Measurements from ENCODE around the gene MSANTD1.
"Not testable (repeated sequence)": the region's sequence is repeated elsewhere in the genome, so short reads cannot be mapped to it uniquely, and the experiment has no call there.

Gene MSANTD1

DNA sequence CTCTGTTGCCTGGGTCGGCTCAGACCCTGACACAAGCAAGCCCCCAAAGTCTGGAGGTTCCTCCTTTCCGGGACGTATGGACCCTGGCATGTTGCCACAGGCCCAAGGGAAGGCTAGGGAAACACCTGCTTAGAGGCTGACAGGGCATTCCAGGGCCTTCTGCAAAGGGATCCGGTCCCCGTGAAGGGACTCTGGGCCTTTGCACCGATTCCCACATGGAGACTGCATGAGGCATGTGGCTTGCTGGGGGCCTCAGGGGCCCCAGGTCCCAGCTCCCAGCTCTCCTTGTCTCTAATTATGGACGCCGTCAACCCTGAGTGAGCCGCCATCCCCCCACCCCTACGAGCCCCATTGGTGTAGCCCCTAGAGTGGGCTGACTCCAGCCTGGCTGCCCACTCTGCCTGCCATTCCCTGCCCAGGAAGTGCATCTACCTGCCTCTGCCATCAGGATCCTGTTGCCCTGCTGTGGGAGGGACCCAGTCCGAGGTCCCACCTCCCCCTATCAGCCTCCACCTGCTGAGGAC lies 39.7 kb downstream of the MSANTD1 start:
- DNase-seq (ENCODE audit: low read depth in 2 of 2), result no peak

DNA sequence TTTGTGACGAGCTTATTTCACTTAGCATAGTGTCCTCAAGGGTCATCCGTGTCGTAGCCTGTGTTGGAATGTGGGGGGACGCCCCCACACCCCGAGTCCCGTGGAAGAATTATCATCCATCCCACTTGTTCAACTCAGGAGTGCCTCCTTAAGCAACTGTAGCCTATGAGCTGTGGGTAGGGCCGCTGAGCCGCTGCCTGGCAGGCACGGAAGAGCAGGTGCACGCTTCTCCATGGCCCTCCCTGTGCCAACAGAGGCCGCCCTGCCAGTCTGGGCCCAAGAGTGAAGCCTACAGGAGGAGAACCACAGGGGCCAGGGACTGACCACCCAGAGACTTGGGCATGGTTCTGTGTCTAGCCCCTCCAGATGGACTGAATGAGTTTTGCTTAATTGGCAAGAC lies 41.5 kb downstream of the MSANTD1 start:
- no peak for DNase-seq (ENCODE audit: low read depth in 2 of 2)

DNA sequence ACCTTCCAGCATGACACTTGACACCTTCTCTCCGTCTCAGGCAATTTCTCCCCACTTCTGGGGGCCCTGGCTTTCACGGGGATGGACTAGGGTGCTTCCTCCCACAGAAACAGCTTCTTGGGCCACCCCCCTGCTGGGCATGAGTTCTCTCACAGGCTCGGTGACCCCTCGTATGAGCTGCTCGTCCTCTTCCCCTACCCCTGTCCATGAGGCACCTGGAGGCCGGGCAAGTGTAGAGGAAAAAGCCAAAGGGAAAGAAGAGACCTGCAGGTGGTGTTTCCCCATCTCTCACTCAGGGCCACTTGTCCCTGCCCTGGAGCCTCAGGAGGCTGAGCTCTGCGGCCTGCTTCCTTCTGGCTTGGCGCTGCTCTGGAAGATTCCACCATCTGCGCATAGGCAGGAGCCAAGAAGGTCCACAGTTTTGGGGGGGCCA lies 41.9 kb downstream of the MSANTD1 start:
- DNase-seq (ENCODE audit: low read depth in 2 of 2), result no peak

DNA sequence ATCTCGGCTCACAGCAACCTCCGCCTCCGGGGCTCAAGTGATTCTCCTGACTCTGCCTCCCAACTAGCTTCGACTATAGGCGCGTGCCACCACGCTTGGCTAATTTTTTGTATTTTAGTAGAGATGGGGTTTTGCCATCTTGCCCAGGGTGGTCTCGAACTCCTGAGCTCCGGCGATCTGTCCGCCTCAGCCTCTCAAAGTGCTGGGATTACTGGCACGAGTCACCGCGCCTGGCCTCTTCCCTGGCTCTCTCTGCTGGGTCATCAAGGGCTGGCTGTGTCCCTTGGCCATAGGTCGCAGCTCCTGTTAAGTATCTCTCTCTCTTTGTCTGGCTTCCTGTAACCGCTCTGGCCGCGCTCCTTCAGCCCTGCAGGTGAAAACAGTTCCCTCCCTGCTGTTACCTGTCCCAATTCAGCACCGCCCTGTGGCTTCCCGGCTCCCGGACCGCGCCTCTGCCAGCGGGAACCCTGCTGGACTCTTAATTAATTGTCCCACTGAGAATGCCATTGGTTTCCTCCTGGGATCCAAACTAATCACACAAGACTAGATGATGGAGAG lies 42.5 kb downstream of the MSANTD1 start:
- DNase-seq (ENCODE audit: low read depth in 2 of 2), result no peak

DNA sequence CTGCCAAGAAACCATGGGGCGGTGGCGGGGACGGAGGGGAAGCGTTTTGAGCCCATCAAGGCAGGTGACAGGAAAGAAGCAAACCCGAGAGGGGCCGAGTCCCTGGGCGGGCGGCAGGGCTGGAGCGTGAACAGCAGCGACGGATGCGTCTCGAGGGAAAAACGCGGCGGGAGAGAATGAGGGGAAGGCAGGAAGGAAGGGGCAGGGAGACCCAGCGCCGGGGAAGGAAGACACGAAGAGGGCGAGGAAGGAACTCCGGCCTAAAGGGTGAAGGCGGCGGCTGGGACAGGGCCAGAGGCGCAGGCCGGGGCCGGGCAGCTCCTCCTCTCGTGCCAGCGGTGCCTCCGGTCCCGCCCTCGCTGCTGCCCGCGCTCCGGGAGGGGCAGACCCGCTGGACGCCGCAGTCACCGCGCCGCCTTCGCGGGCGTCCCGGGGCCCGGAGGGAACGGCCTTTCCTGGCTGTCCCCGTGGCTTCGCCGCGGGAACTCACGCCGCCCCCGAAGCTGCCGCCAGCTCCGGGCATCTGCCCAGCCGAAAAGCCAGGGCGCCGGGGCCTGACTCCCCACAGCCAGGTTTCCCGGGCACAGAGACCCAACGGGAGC lies 43.1 kb downstream of the MSANTD1 start:
- peak in 1 of 2 donors; percentile 8 for DNase-seq (ENCODE audit: low read depth in 2 of 2)

DNA sequence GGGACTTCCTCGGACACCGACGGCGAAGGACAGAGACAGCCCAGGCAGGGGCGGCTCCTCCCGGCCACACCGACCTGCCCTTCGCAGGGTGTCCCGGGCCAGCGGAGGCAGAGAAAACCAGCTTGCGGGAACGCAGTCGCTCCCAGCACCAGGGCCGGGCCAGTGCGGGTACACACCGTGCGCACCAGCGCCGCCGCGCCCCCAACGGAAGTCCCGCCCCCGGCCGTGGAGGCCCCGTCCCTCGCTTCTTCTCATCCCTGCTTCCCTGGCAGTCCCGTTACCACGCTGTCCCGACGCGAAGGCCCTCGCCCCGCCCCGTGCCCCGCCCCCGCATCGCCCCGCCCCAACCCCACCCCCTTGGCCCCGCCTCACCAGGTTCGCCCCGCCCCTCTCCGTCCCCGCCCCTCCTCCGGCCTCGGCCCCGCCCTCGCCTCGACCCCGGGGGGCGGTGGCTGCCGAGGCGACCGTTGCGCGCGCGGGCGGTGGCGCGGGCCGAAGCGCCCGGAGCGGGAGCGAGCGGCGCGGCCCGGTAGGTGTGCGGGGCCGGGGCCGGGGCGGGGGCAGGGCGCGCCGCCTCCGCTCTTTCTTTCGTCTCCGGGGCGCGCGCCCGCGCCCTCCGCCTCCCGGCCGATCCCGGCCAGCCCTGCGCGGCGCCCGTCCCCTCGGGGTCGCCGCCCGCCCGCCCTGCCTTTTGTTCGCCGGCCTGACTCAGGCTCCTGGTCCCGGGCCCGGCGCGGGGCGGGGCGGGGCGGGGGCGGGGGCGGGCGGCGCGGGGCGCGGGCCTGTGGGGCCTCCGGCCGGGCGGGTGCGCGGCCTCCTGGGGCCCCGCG lies 43.8 kb downstream of the MSANTD1 start, which contains the start of gene RGS12:
Gene RGS12, plus strand, starts transcription at position 451 of the 830 bp plus-strand sequence. CDS start 23,150 bp downstream, outside the sequence.
- DNase-seq (ENCODE audit: low read depth in 2 of 2), result peak; percentile 83 to 86

DNA sequence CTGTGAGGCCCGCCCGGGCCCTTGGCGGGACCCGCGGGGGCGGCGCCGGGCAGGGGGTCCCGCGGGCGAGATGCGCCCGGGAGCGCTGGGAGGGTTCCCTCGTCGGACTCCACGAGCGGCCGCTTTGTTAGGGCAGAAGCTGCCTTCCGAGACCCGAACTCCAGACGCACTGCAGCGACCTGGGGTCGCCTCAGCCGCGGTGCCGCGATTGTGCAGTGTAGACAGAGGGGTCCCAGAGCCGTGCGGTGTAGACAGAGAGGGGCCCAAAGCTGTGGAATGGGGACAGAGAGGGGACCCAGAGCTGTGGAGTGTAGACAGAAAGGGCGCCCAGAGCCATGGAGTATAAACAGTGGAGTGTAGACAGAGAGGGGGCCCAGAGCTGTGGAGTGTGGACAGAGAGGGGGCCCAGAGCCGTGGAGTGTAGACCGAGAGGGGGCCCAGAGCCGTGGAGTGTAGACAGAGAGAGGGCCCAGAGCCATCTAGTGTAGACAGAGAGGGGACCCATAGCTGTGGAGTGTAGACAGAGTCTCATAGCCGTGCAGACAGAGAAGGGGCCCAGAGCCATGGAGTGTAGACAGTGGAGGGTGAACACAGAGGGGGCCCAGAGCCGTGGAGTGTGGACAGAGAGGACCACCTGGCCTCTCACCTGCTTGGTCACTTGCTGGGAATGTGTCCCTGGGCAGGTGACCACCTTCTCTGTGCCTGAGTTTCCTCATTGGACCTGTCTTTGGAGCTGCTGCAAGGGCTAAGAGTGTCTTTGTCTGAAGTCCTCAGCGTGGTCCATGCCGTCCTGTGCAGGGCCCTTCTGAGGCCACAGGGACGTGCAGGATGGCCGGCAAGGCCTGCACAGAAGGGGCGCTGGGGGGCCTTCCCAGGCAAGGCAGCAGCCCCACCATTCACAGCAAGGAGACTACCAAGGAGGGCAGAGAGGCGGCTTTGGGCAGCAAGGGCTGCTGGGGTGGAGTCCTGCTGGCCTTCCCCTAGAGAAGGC lies 44.7 kb downstream of the MSANTD1 start:
- no peak for DNase-seq (ENCODE audit: low read depth in 2 of 2)

DNA sequence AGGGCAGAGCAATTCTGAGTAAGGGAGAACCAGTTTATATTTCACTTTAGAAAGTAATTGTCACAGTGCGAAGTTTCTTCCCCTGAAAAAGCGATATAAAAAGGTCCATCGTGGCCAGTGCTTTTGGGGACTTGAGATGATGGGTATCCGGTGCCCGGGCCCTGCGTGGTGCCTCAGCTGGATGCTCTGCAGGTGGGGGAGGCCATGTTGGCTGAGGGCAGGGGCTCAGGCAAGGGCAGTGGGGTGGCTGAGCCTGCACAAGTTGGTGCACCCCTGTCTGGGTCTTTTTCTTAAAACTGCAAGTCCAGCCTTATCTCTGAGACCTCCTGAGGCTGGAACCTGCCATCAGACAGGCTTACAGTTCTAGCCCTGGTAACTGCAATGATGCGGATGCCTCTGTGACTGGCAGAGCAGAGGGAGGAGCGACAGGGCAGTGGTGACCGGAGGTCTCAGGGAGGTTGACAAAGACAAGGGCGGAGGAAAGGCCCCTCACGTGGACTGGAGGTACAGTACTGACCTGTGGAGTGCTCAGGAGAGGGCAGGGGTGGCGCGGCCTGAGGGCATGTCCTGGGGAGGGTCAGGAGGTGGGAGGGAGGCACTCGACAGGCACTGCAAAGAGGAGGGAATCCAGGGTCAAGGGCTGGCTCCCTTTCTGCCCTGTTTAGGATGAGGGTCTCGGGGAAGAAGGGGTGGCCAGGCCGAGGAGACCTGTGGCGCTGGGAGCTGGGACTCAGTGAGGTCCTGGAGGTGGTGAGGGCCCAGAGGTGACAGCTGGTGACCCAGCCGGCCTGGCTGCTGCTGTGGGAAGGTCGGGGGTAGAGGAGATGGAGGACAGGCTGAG lies 45.7 kb downstream of the MSANTD1 start:
- DNase-seq (ENCODE audit: low read depth in 2 of 2), result no peak

DNA sequence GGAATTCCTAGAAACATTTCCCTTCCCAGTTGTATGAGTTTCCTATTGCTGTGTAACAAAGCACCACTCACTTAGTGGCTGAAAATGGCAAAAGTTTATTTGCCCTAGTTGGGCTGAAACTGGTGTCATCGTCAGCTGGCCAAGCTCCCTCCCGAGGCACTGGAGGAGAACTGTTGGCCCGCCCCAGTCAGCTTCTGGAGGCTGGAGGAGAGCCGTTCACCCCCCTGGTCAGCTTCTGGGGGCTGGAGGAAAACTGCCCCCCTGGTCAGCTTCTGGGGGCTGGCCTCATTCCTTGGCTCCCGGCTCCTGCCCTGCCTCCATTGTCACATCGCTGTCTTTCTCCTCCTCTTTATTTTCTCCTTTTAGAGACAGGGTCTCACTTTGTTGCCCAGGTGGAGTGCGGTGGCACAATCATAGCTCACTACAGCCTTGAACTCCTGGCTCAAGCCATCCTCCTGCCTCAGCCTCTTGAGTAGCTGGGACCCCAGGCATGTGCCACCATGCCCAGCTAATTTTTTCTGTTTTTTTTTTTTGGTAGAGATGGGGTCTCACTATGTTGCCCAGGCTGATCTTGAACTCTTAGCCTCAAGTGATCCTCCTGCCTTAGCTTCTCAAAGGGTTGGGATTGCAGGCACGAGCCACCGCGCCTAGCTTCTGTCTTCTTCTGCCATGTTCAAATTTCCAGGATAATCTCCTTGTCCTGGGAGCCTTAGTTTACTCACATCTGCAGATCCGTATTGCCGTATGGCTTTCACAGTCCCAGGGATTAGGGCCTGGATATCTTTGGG lies 47.1 kb downstream of the MSANTD1 start:
- DNase-seq (ENCODE audit: low read depth in 2 of 2), result no peak

DNA sequence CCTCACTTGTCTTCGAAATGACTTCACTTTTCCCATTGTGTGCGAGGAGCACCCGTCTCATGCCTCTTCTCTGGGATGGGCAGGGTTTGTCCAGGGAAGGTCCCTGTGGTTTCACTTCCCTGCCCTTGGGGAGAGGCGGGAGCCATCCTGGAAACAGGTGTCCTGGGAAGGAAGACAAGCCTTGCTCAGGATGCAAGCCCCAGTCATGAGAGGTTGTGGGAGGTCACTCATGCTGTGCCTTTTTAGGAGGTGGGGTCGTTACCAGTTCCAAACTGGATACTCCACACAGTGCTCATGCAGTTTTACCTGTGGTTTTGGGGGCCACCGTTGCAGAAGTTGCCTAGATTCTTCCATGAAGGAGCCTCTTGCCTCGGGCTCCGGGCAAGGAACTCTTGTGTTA lies 47.7 kb downstream of the MSANTD1 start:
- no peak for DNase-seq (ENCODE audit: low read depth in 2 of 2)

DNA sequence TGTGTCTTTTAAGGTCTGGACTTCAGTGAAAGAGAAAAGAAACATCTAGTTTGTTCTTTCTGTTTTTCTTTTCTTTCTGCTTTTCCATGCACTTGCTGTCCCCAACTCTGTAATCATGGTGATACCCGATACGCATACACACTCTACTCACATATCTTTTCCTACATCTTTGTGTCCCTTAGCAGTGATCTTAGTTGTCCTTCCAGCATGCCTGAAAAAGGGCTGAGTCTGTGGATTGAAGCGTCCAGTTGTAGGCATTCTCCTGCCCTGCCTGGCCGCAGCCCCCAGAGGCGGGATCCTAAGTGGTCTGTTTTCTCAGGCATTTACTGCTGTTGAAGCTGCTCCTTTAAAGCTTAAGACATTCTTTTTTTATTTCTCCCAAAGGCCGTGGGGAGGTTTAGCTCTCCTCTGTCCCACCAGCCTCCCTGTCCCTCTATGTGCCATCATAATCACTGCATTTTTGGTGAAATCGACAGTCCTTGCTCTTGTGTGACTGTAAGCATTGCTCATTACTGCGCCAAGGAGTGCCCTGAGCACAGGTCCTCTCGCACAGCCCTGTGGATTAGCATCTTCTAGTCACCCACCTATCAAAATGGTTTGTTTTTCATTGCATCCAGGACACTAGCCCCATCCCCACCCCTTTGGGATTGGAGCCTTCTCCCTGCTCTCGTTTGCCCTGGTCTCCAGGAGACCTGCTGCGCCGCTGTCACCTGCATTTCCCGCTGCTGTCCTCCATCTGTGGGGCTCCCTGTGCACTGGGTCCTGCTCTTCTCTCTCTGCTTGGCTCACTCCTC lies 48.3 kb downstream of the MSANTD1 start:
- DNase-seq (ENCODE audit: low read depth in 2 of 2), result no peak

DNA sequence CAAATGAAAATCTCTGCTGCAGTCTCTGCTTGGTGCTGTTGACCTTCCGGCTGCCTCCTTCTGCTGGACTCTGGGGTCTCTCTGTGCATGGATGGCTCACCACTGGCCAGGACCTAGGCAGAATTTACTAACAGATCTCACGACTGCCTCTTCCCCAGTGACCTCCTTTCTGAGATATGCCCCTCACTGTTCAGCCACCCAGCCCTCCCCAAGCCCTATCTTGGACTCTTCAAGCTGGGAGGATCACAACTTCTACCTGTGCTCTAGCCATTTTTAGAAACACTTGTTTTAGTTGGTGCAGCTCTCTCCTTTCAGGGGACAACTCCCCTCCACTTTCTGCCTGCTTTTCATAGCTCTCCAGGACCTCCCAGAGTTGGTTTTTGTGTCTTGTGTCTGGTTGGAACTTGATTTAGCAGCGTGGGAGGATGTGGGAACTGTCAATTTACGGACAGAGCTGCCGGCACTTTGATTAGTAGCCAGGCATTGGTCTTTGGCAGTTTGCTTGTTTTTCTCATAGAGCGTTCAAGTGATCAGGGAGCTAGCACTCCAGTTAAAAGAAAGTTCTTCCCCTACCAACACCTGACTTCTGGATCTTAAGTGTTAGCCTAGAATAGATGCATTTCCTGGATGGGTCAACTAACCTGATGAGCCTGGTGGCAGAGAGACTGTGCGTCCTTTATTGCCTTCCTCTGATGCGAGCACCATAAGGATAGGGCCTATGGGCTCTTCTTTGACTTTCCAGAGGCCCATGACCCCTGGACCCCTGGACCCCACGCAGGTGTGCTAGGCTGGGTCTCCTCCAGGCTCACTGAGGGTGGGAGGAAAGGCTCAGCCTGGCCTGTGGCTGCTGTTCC lies 50.4 kb downstream of the MSANTD1 start:
- no peak for DNase-seq (ENCODE audit: low read depth in 2 of 2)

DNA sequence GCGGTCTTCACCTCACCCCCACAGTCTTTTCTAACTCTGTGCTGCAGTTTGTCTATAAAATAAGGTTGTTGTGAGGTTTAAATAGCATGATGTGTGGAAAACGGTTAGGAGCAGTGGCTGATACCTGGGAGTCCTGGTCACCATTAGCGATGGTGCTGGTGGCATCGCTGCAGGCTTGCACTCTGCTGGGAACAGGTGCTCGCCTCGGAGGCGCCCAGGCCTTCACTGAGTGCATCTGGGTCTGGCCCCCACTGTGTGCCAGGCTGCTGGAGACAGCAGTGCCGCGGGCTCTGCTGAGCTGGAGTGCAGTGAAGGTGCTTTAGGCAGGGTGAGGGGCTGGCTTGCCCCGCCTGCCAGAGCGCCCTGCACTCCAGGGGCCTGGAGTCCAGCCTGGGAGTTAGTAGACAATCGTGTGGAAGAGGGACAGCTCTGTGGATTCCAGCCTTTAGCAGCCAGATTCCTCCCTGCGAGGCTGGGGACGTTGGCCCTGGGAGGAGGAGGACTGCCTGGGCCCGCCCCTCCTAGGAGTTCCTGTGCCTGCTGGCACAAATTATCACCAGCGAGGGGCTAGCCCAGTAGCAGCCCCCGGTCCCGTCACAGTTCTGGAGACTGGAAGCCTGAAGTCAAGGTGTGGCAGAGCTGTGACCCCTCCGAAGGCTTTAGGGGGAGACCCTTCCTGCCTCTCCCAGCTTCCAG lies 51.2 kb downstream of the MSANTD1 start:
- DNase-seq (ENCODE audit: low read depth in 2 of 2), result no peak

DNA sequence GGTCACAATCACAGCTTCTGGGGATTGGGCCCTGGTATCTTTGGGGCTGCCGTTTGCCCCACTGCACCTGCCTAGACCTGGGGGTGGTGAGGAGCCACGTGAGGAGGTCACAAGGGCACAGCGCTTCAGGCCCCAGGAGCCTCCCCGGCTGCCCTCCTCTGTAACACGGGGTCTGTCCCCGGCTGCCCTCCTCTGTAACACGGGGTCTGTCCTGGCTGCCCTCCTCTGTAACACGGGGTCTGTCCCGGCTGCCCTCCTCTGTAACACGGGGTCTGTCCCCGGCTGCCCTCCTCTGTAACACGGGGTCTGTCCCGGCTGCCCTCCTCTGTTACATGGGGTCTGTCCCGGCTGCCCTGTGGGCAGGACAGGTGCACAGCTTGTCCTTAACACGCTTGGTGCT lies 51.9 kb downstream of the MSANTD1 start:
- DNase-seq (ENCODE audit: low read depth in 2 of 2), result not testable (repeated sequence)

DNA sequence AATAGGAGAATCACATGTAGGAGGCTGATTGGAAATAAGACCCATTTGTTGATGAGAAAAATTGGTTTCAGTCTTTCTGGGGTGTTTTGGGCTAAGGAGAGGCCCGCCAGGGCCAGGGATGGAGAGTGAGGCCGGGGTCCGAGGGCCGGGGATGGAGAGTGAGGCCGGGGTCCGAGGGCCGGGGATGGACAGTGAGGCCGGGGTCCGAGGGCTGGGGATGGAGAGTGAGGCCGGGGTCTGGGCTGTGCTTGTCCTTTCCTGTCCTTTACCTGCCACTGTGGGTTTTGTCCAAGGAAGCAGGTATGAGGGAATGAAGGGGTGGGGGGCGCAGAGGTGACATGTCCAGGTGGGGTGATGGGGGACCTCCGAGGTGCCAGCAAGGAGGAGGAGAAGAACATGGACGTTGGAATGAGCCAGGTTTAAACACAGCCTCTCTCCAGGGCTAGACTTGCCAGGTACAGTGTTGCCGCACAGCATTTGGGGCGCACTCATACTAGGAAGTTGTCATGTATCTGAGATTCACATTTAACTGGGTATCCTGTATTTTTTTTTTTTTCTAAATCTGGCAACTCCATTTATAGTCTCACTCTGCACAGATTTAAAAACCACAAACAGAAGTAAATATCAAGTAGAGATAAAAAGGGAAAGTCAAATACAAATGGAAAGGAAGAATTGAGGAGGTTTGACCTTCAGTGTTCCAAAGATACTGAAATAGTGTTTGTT lies 52.7 kb downstream of the MSANTD1 start:
- no peak for DNase-seq (ENCODE audit: low read depth in 2 of 2)

DNA sequence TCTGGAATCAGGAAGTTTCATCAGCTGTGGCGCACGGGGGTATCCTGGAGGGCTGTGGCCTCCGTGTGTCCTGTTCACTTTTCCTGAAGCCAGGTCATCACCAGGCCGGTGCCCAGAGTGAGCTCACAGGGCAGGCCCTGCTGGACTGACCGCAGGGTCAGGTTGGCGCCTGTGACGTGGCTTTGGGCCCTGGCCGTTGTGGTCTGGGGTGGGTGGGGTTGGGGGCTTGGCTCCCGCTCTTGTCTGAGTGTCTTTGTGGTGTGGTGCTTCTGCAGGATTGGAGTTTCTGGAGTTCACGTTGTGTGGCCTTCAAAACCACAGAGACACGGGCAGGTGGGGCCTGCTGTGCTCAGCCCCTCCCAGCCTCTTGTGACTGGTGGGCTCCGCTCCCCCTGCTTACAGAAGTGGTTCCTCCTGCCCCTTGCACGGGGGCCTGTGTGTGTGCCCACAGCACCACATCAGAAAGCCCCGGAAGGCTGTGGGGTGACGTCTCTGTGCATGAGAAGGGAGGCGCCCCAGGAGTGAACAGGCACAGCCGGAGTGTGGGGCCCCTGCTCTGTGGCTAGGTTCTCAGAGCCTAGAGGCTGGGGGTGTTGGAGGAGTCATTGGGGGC lies 53.3 kb downstream of the MSANTD1 start:
- peak; percentile 61 to 74 for DNase-seq (ENCODE audit: low read depth in 2 of 2)
